ENCODE results near the gene DYDC2.

GRCh38 chr10:80413271-80413996 is 56.9 kb downstream of the DYDC2 start:
- TF ChIP-seq POLR2AphosphoS5 (IDR thresholded peaks at IDR 0.05) (no peak), CTCF (IDR thresholded peaks at IDR 0.05) (no peak), POLR2A (IDR thresholded peaks at IDR 0.05) (no peak)

Measured in gastroesophageal sphincter (tissue), 3 donors.